Ascending aorta (tissue), 2 donors: Measurements from ENCODE around the gene SERINC3. TPM values are rescaled to one million over a fixed set of nuclear protein-coding genes. Genes with fewer than 3 reads are reported as not detected.
A peak's percentile ranks its signal among the peaks of the same experiment; 100 is the strongest.

ENCODE experiments used
- DNase-seq, 2 donors: peaks; one replicate each; pipeline ENCODE4 v3.0.0-alpha.2; 2019; ENCODE audit warnings: low spot score in 2 of 2
- H3K27ac ChIP-seq, 2 donors: fragments of 200-600 bp; sonication (generic); one replicate each; pipeline ENCODE4 v1.5.1; 2016 to 2017; ENCODE audit warnings: mild to moderate bottlenecking in 1 of 2
- H3K27me3 ChIP-seq: fragments of 200-600 bp; sonication (generic); one replicate; pipeline ENCODE4 v1.5.1; 2017
- H3K36me3 ChIP-seq, 2 donors: fragments of 200-600 bp; sonication (generic); one replicate each; pipeline ENCODE4 v1.5.1; 2016
- H3K4me1 ChIP-seq, 2 donors: fragments of 200-600 bp; sonication (generic); one replicate each; pipeline ENCODE4 v1.5.1; 2016 to 2017; ENCODE audit warnings: mild to moderate bottlenecking in 1 of 2
- H3K4me3 ChIP-seq, 2 donors: fragments of 200-600 bp; sonication (generic); one replicate each; pipeline ENCODE4 v1.5.1; 2016 to 2017; ENCODE audit warnings: mild to moderate bottlenecking in 1 of 2
- H3K9me3 ChIP-seq, 2 donors: fragments of 200-600 bp; sonication (generic); one replicate each; pipeline ENCODE4 v1.5.1; 2016
- CTCF ChIP-seq, 3 experiments: fragments of 200-600 bp in 2 of 3; fragments of 450-650 bp in 1 of 3; sonication (generic) in 2 of 3; IDR thresholded peaks; one replicate each; pipeline ENCODE4 v1.5.1; 2016 to 2019; ENCODE audit warnings: antibody characterized with exemption in 3 of 3, mild to moderate bottlenecking in 1 of 3, moderate library complexity in 1 of 3
- intact Hi-C: fragments of 100-400 bp; cut with DNase I; formaldehyde crosslinking; loops from one replicate; pipeline ENCODE4 v1.15.1; 2023
- total RNA-seq: library from RNA; depleted of rRNA; stranded (reverse); fragments of >200 nt; gene quantifications from one replicate; pipeline ENCODE4 v1.1.0, GENCODE V29; 2016

Gene SERINC3
- total RNA-seq, 1 donor from 2014 or later, result 78.1 TPM

- intact Hi-C loops, result no loop called here
- Histone ChIP-seq H3K36me3 (peaks cover 86 to 93% of the 10 kb centered on the region in 2 donors), H3K9me3 (no peaks in the 10 kb centered on the region), H3K4me3 (no peak overlapping the region), H3K27me3 (no peaks in the 10 kb centered on the region), H3K27ac (peak overlapping the region in 1 of 2 donors; percentile 8), H3K4me1 (no peaks in the 10 kb centered on the region)
- no peak for TF ChIP-seq CTCF (IDR thresholded peaks at IDR 0.05)
- DNase-seq, result no peak
Measured at GRCh38 chr20:44501448-44501847, 20.4 kb downstream of the SERINC3 start.

GRCh38 chr20:44500221-44500620 lies 21.6 kb downstream of the SERINC3 start:
- intact Hi-C loops, result no loop called here
- Histone ChIP-seq H3K27me3 (no peaks in the 10 kb centered on the region), H3K4me1 (peaks cover 0 to 1% of the 10 kb centered on the region in 2 donors), H3K36me3 (peaks cover 78 to 92% of the 10 kb centered on the region in 2 donors), H3K27ac (peak overlapping the region in 1 of 2 donors; percentile 14), H3K4me3 (no peak overlapping the region), H3K9me3 (no peaks in the 10 kb centered on the region)
- no peak for DNase-seq
- no peak for TF ChIP-seq CTCF (IDR thresholded peaks at IDR 0.05)

- no peak overlapping the region for H3K27ac ChIP-seq
- no peaks in the 10 kb centered on the region for H3K9me3 ChIP-seq
- H3K4me3 ChIP-seq, result no peak overlapping the region
- H3K27me3 ChIP-seq, result no peaks in the 10 kb centered on the region
- H3K36me3 ChIP-seq, result peaks cover 60 to 76% of the 10 kb centered on the region in 2 donors
- TF ChIP-seq CTCF (IDR thresholded peaks at IDR 0.05), result no peak
- DNase-seq, result no peak
- intact Hi-C loops, result no loop called here
- peaks cover 0 to 16% of the 10 kb centered on the region in 2 donors for H3K4me1 ChIP-seq
Measured at GRCh38 chr20:44497761-44498160, 24.1 kb downstream of the SERINC3 start.

GRCh38 chr20:44496976-44497375 lies 24.9 kb downstream of the SERINC3 start:
- peaks cover 55 to 71% of the 10 kb centered on the region in 2 donors for H3K36me3 ChIP-seq
- H3K4me3 ChIP-seq, result no peak overlapping the region
- H3K4me1 ChIP-seq, result peaks cover 0 to 18% of the 10 kb centered on the region in 2 donors
- TF ChIP-seq CTCF (IDR thresholded peaks at IDR 0.05), result no peak
- DNase-seq, result no peak
- H3K27ac ChIP-seq, result peak overlapping the region; percentile 62 to 72
- H3K9me3 ChIP-seq, result no peaks in the 10 kb centered on the region
- intact Hi-C loops, result no loop called here
- no peaks in the 10 kb centered on the region for H3K27me3 ChIP-seq

GRCh38 chr20:44495802-44496481 lies 25.9 kb downstream of the SERINC3 start:
- intact Hi-C loops, result no loop called here
- TF ChIP-seq CTCF (IDR thresholded peaks at IDR 0.05), result no peak
- Histone ChIP-seq H3K27ac (peak overlapping the region; percentile 62 to 72), H3K9me3 (no peaks in the 10 kb centered on the region), H3K27me3 (no peaks in the 10 kb centered on the region), H3K4me1 (peaks cover 0 to 24% of the 10 kb centered on the region in 2 donors), H3K4me3 (no peak overlapping the region), H3K36me3 (peaks cover 46 to 67% of the 10 kb centered on the region in 2 donors)
- no peak for DNase-seq
